Heart left ventricle (tissue), 13 donors: Measurements from ENCODE around the gene PRRG1.

Experiments used
- CTCF ChIP-seq, 12 donors: fragments of 200-600 bp; sonication (generic) in 4 of 12; IDR thresholded peaks; one replicate each; pipeline versions ENCODE4 v1.5.0 to v1.8.0; 2018 to 2022; ENCODE audit warnings: antibody characterized with exemption in 12 of 12, mild to moderate bottlenecking in 5 of 12
- POLR2A ChIP-seq, 2 donors: fragments of 450-650 bp; IDR thresholded peaks; one replicate each; pipeline ENCODE4 v1.6.1; 2017; ENCODE audit warnings: antibody characterized with exemption in 2 of 2, mild to moderate bottlenecking in 2 of 2, moderate library complexity in 2 of 2
- donor health status: ischemic (EF 13 %, LVEDD 7.1; RV severe dilation, severe dysfunction).
- donor health status: DM: no; HTN: yes; CAD: no.
- donor health status: DM: no; HTN: no; CAD: no.
- donor health status: ischemic (EF 25% LVEDD 6.9; RV normal size, moderate dysfunction).
- donor health status: ischemic (EF 25% LVEDD 5.7; RV mildly dilated, moderate dysfunction).
- donor health status: ischemic (EF 35%, LVEDD 5.7; RV mildly dilated, moderate dysfunction).
- donor health status: nonischemic (EF 11% LVEDD 7.7; RV severe dilation, severe dysfunction).
- donor health status: DM: yes; HTN: yes; CAD: no.
- donor health status: PGD.
- donor health status: ischemic (EF 29% LVEDD 5.4; RV normal size, mild dysfunction).
- donor health status: nonischemic (EF 23%, LVEDD 6.1; RV moderate dilation, normal function).

- TF ChIP-seq CTCF (IDR thresholded peaks at IDR 0.05) (no peak), POLR2A (IDR thresholded peaks at IDR 0.05) (no peak)
These were observed 142.5 kb downstream of the PRRG1 start for GRCh38 chrX:37491686-37492085.
